GM18511 (cell line): ENCODE data around the gene SBDS.
"Not testable (repeated sequence)": the region's sequence is repeated elsewhere in the genome, so short reads cannot be mapped to it uniquely, and the experiment has no call there.

ENCODE experiments used
- ATAC-seq: cut with Tn5 transposase; IDR thresholded peaks from one replicate; pipeline ENCODE4 v1.9.1; 2021; ENCODE audit warnings: mild to moderate bottlenecking, moderate library complexity; ENCODE audit not compliant: unreplicated experiment

Gene SBDS

DNA sequence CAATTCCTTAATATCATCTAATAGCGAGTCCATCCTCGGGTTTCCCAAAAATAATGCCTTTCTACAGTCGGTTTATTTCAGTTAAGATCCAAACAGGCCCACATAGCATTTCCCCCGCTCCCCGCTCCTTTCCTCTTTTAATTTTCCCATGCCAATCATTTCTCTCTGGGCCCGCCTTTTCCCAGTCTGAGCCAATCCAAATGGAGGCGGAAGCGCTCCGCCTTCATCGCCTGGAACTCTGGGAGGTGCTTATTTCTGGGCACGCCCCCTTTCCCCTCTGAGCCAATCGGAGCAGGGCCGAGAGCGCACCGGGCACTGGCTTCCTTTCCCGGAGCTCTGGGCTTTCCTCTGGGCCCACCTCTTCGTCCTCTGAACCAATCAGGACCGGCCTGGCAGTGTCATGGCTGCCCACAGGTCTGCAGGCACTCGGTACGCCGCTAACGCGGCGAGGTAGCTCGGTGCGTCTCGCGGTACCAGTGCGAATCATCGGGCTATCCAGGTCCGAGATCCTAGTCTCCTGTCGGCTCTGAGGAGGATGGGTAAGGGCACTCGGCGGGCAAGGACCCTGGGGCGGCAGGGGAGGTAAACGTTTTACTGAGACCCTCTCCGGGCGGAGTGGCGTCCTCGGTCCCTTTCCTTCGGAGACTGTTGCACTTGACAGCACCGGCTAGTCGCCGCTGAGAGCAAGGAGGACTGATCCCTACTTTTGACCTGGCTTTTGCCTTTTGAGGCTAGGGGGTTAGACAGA lies 1.2 kb upstream of the SBDS start, which contains the start of gene TYW1:
Gene TYW1, plus strand, starts transcription at position 390 of the 748 bp plus-strand sequence. Its CDS starts 146 bp downstream, at position 536.
- ATAC-seq, result peak; percentile 90

DNA sequence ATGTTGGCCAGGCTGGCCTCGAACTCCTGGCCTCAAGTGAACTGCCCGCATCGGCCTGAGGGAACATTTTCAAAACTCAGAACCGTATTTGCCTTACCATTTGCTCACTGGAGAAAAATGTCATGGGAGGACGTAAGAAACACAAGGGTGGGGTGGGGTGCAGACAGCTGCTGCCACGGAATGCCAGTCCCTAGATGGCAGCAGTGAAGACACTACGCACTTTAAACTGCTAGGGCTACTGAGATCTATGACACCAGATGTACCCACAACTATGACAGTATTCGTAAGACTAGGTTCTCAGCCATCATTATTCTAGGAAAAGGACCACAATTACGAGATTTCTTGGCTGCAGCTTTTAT lies 716 bp downstream of the SBDS start:
- ATAC-seq, result peak; percentile 43

DNA sequence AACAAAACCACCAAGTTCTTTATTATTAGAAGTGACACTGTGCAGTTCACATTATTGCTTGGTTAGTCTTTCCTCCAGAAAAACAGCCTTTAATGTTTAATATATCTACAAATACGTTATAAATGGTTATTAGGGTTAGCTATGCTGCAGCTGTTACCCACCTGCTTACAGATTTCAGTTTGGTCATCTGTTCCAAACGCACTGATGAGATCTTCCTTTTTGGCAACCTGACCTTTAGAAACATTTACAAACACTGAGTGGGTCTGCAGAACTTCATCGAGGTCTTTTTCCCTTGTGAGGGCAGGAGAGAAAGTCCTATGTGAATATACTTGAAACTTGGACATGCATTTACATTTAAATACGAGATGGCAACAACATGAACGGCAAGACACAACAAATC lies 1.3 kb downstream of the SBDS start:
- not testable (repeated sequence) for ATAC-seq

DNA sequence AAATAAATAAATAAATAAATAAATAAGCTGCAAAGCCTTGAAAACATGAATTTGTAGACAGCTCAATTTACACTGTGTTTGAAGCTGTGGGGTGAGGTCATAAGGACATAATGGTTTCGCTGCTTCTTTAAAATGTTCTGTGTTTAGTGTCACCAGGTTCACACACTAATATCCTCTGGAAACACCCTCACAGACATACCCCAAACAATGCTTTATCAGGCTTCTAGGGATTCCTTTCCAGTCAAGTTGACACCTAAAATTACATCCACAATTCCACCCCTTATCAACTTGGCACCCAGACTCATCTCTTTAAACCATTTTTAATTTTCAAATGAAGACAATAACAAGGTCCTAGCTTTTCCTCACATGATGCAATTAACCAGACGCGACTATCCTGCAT lies 5.8 kb downstream of the SBDS start:
- ATAC-seq, result not testable (repeated sequence)

DNA sequence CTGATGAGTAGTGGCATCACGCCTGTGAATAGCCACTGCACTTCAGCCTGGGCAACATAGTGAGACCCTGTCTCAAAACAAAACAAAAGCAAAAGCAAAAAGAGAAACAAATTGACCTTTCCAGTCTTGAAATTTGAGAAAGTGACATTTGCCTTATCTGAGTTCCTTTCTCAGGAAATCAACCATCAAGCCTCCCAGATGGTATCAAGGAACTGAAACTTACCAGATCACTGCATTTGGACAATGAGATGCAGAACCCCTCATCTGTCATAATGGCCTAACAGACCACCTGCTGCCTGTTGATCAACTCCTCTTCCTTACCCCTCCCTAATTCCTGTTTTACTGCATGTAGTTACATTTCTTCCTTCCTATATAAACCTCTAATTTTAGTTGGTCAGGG lies 15.1 kb downstream of the SBDS start:
- ATAC-seq, result not testable (repeated sequence)

- ATAC-seq, result not testable (repeated sequence)
Observed at GRCh38 chr7:66979013-66979412, 16.4 kb downstream of the SBDS start.

DNA sequence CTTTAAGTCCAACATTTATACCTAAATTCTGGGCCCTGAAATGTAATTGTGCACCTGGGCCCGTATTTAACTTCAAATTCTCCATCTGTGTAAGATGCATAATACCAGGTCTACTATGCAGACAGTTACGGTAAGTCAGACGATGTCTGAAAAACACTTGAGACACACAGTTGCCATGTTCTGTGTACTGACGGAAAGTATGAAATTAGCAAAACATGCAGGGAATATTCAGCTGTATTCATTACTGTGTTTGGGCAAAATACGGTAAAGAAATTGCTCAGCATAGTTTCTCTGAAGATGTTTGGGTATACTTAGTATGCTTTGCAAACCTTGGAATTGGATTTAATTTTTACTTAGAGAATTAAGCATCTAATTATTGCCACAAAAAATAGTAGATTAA lies 17.1 kb downstream of the SBDS start:
- not testable (repeated sequence) for ATAC-seq

DNA sequence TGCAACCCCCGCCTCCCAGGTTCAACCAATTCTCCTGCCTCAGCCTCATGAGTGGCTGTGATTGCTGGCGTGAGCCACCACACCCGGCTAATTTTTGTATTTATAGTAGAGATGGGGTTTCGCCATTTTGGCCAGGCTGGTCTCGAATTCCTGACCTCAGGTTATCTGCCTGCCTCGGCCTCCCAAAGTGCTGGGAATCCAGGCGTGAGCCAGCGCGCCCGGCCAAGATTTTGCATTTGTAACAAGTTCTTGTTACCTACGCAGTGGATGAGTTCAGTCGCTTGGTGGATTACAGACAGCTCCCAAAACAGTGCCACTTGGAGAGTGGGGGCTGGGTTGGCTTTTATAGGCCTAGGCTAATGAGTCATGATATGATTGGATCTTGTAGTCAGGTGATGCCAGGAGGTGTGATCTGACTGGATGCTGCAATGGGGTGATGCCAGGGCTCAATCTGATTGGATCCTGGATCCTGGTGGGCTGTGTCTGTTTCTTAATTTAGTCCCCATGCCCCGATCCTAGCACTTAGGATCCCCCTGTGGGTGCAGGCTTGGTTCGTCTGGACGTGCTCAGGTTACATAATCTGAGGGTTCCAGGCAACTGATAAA lies 20.3 kb downstream of the SBDS start:
- no peak for ATAC-seq

GRCh38 chr7:66970310-66970709 lies 25.1 kb downstream of the SBDS start:
- ATAC-seq, result no peak

DNA sequence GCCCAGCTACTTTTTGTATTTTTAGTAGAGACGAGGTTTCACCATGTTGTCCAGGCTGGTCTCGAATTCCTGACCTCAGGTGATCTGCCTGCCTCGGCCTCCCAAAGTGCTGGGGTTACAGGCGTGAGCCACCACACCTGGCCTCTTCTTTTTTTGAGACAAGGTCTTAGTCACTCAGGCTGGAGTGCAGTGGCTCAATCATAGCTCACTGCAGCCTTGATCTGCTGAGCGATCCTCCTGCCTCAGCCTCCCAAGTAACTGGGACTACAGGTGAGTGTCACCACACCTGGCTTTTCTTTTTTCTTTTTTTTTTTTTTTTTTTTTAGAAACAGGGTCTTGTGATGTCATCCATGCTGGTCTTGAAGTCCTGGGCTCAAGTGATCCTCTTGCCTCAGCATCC lies 26.4 kb downstream of the SBDS start:
- not testable (repeated sequence) for ATAC-seq

DNA sequence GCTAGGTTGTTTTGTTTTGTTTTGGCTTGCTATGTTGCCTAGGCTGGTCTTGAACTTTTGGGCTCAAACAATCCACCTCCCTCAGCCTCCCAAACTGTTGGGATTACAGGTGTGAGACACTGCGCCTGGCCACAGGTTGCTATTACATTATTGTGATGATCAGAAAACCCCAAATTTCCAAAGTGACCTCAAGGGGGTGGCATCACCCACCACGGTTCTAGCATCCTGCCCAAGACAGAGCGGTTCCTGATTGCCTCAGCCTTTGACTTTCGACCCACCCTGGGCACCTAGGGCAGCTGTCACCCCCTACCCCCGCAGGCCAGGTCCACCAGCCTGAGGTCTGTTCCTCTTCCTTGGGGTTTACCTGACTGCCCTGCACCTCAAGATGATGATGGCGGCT lies 28.4 kb downstream of the SBDS start:
- no peak for ATAC-seq

- no peak for ATAC-seq
Observed at GRCh38 chr7:66964411-66964810, 31.0 kb downstream of the SBDS start.

- ATAC-seq, result no peak
Observed at GRCh38 chr7:66961096-66961495, 34.3 kb downstream of the SBDS start.

DNA sequence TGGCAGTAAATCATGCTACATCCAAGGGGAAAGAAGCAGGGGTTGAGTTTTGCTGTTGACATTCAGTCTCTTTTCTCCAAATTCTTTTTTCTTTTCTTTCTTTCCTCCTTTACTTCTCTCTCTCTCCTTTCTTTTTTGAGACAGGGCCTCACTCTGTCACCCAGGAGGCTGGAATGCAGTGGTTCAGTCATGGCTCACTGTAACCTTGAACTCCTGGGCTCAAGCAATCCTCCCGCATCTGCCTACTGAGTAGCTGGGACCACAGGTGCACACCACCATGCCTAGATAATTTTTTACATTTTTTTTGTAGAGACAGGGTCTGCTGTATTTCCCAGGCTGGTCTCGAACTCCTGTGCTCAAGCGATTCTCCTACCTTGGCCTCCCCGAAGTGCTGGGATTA lies 35.2 kb downstream of the SBDS start:
- ATAC-seq, result no peak

DNA sequence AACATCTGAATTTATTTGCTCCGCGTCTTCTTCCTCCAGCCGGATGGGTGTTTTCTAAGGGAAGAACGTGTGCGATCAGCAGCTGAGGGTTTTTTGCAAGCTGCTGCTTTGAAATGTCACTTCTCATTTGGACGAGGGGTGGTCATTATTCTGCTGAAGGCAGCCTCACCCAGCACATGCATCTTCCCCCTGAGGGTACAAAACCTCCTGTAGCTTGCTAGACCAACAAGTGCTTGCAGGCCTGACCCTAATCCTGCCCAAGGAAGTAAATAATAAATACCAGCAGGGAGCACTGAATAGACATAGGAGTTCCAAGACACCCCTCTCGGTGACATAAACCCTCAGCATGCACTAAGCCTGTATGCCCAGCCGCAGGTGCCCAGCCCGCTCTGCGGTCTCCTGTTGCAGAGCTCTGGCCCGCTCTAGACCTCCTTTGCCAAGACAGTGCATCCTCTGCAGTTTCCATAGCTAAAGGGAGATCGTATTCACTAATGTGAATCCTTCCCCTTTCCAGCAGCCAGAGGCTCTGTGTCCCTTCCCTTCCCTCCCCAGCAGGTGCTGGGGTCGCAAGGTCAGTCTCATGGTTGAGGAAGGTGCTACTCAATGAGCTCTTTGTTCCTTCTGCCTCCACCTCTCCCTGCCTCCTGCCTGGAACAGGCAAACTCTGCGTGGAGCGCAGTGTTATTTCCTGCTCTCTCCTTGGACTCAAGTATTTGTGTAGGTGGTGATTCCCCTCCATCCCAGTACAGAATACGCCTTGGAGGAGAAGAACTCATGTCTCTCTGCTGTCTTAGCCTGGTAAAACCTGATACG lies 36.6 kb downstream of the SBDS start:
- no peak for ATAC-seq

- no peak for ATAC-seq
Observed at GRCh38 chr7:66957595-66958290, 37.6 kb downstream of the SBDS start.

- no peak for ATAC-seq
Observed at GRCh38 chr7:66953044-66953427, 42.4 kb downstream of the SBDS start.

DNA sequence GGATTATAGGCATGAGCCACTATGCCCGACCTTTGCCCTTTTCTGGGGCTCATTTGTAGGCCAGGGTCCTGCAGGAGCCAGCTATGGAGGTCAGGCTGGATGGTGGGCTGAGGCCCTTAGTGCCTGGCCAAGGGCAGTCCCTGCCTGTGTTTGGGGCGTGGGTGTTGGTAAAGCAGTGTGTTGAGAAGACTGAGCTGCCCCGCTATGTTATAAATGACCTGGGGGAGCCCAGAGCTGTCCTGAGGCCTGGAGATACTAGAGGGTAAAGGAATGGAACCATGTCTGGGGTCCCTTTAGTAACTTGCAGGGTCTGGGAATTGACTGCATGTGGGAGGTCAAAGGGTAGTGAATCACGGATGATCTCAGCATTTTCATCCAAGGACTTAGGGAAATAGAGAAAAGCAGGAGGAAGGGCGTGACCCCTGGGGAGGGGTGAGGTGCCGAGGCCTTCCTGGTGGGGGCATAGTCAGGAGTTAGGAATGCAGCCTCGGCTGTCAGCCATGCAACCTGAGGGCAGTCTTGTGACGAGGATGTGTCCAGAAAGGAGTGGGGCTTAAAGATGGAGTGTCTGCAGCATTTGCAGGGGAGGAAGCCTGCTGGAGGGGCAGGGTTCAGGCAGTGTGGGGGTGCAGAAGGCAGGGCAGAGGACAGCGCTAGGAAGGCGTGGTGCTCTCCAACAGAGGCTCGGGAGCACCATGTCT lies 42.9 kb downstream of the SBDS start:
- no peak for ATAC-seq

GRCh38 chr7:66950763-66951162 lies 44.6 kb downstream of the SBDS start:
- no peak for ATAC-seq

DNA sequence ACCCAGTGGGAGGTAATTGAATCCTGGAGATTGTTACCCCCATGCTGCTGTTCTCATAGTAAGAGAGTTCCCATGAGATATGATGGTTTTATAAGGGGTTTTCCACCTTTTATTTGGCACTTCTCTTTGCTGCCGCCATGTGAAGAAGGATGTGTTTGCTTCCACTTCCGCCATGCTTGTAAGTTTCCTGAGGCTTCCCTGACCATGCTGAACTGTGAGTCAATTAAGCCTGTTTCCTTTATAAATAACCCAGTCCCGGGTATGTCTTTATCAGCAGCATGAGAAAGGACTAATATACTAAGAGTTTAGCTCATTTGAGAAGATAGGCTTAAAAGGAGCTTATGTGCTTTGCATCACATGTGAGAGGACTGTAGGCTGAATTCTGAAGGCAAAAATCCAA lies 45.1 kb downstream of the SBDS start:
- no peak for ATAC-seq
